ENCODE measurements around the gene SEC24A.
A peak's percentile ranks its signal among the peaks of the same experiment; 100 is the strongest.
"Not testable (repeated sequence)": the region's sequence is repeated elsewhere in the genome, so short reads cannot be mapped to it uniquely, and the experiment has no call there.

SEC24A gene

DNA sequence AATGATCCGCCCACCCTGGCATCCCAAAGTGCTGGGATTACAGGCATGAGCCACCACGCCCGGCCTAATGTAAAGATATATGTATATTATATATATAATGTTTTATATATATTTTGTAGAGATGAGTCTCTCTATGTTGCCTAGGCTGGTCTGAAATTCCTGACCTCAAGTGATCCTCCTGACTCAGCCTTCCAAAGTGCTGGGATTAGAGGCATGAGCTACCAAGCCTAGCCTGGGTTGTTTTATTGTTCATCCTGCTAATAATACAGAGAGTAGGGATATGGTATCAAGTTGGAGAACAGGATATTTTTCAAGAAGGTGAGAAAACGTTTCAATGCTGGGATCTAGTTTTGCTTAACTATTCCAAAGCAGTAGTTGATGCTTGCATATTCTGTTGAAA lies 2.9 kb downstream of the SEC24A start:
- DNase-seq = no peak

DNA sequence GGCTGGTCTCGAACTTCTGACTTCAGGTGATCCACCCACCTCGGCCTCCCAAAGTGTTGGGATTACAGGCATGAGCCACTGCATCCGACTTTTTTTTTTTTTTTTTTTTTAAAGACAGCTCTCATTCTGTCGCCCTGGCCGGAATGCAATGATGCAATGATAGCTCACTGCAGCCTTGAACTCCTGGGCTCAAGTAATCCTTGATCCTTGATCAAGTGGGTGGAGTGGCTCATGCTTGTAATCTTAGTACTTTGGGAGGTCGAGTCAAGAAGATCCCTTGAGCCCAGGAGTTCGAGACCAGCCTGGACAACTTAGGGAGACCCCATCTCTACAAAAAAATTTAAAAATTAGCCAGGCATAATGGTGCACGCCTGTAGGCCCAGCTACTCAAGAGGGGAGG lies 8.1 kb downstream of the SEC24A start:
- DNase-seq = no peak

DNA sequence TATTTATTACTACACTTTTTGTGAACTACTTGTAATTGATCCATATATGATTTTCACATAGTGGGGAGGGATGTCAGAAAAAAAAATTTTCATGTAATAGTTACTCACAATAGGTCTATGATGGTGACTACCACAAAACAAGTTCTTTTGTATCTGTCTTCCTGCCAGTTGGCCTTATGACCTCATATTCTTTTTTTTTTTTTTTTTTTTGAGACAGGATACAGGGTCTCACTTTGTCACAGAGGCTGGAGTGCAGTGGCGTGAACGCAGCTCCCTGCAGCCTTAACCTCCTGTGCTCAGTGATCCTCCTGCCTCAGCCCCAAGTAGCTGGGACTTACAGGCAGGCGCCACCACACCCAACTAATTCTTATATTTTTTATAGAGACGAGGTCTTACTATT lies 10.9 kb downstream of the SEC24A start:
- no peak for DNase-seq

DNA sequence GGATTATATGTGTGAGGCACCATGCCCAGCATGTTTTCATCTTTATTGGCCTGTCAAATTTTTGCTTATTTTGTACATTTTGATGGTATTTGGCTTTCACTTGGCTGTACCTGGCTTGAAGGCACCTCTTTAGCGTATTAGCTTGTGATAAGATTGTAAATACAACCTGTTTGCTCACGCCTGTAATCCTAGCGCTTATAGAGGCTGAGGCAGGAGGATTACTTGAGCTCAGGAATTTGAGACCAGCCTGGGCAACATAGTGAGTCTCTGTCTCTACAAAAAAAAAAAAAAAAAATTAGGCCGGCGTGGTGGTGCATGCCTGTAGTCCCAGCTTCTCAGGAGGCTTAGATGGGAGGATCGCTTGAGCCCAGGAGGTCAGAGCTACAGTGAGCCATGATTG lies 11.3 kb downstream of the SEC24A start:
- DNase-seq = no peak

DNA sequence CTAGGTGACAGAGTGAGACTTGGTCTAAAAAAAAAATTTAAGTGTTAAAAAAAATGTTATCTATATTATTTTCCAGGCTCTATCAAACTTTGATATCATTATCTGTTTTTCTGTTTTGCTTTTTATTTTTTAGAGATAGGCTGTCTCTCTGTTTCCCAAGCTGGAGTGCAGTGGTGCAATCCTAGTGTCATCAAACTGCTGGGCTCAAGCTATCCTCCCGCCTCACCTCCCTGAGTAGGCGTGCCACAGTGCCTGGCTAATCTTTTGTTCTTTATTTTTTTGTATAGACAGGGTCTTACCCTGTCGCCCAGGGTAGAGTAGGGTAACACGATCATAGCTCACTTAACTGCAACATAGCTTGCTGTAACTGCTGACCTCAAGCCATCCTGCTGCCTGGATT lies 14.4 kb downstream of the SEC24A start:
- DNase-seq = no peak

DNA sequence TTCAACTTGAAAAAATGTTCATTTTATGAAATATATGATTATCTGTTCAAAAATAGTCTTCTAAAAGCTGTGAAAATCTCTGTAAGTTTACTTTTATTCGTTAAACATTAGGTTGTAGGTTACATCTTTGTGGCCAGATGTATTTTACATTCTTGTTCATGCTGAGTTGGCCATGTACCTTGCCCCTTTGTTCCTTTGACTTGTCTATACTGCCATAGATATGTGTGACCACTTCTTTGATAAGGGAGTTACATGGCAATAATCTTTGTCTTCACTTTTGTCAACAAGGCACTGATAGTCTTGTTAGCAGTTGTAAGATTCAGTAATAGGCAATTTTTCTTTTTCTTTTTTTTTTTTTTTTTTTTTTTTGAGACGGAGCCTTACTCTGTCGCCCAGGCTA lies 15.9 kb downstream of the SEC24A start:
- DNase-seq = no peak

DNA sequence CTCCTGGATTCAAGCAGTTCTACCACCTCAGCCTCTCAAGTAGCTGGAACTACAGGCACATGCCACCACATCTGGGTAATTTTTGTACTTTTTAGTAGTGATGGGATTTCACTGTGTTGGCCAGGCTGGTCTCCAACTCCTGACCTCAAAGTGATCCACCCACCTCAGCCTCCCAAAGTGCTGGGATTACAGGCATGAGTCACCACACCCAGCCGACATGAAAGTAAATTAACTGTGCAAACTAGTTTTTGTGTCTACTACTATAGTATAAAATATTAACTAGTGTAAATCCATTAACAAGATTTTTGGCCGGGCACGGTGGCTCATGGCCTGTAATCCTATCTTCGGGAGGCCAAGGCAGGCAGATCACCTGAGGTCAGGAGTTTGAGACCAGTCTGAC lies 25.0 kb downstream of the SEC24A start:
- DNase-seq = not testable (repeated sequence)

DNA sequence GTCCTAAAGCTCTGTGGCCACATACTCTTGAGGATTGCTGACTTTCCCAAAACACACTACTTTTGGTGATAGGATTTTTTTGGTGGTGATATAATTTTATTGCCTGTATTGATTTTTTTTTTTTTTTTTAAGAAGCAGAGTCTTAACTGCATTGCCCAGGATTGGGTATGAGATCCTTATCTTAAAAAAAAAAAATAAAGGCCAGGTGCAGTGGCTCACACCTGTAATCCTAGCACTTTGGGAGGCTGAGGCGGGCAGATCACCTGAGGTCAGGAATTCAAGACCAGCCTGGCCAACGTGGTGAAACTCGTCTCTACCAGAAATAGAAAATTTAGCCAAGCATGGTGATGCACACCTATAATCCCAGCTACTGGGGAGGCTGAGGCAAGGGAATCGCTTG lies 28.8 kb downstream of the SEC24A start:
- not testable (repeated sequence) for DNase-seq

DNA sequence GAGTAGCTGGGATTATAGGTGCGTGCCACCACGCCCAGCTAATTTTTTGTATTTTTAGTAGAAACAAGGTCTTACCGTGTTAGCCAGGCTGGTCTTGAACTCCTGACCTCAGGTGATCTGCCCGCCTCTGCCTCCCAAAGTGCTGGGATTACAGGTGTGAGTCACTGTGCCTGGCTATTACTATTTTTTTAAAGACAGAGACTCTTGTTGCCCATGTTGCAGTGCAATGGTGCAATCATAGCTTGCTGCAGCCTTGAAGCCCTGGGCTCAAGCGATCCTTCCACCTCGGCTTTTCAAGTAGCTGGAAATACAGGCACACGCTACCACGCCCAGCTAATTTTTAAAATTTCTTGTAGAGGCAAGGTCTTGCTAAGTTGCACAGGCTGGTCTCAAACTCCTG lies 41.6 kb downstream of the SEC24A start:
- DNase-seq = not testable (repeated sequence)

DNA sequence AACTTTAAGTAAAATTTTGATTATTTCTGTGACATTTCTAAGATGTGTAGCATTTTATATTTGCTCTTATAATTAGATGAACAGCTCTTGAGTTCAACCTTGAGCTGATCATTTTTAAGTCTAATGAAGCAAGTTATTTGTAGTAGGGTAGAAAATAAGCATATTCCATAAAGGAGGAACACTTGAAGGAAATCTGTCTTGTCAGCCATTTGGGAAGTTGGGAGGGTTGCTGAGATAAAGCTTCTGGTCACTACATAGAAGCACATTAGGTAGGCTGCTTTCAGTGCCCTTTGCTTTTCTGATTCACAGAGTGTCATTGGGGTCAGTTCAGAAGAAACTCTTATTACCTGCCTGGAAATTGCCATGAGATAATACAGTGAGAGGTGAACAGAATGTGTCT lies 44.1 kb downstream of the SEC24A start:
- no peak for DNase-seq

DNA sequence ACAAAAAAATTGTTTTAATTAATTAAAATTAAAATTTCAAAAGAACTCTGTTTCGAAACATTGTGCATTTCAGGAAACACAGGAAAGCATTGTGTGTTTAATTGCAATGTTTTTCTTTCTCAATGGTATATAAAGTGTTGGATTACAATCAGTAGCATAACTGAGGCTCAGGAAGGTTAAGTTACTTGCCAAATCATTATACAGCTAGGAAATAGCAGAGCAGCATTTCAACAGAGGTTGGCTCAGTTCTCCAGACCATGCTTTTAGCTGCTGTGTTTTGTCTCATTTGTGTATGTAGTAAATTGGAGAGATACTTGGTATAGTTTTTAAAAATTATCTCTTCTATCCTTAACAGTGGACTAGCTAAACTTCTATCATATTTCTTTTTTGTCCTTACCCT lies 59.7 kb downstream of the SEC24A start:
- no peak for DNase-seq

DNA sequence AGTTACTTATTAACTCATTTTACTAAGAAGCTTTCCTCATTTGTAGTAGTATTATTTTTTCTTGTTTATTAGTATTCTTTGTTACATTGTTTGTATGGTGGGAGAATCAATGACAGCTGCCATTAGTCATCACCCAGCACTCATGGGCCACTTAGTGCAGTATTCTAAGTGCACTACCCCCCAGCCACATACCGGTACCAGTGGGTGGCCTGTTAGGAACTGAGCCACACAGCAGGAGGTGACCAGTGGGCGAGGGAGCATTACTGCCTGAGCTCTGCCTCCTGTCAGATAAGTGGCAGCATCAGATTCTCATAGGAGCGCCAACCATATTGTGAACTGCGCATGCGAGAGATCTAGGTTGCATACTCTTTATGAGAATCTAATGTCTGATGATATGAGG lies 65.5 kb downstream of the SEC24A start:
- DNase-seq = no peak

DNA sequence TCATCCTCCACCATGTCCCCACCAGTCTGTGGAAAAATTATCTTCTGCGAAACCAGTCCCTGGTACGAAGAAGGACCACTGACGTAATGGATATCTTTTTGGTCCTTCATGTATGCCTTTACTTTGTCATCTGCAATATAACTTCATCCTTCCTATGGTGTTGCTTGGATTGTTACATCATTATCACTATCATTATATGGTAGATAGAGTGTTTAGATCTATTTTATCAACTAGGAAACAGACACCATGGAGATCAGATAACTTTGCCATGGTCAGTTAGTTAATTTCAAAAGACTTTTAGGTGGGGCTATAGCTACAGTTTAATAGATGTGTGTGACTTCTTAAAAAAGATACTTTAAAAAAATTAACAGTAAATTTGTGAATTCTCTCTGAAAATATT lies 66.0 kb downstream of the SEC24A start:
- DNase-seq = no peak

DNA sequence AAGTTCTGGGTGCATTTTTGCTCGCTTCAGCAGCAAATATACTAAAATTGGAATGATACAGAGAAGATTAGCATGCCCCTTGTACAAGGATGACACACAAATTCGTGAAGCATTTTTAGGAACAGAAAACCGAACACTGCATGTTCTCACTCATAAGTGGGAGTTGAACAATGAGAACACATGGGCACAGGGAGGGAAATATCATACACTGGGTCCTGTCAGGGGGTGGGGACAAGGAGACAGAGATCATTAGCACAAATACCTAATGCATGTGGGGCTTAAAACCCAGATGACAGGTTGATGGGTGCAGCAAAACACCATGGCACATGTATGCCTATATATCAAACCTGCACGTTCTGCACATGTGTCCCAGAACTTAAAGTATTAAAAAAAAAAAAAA lies 66.9 kb downstream of the SEC24A start:
- not testable (repeated sequence) for DNase-seq

DNA sequence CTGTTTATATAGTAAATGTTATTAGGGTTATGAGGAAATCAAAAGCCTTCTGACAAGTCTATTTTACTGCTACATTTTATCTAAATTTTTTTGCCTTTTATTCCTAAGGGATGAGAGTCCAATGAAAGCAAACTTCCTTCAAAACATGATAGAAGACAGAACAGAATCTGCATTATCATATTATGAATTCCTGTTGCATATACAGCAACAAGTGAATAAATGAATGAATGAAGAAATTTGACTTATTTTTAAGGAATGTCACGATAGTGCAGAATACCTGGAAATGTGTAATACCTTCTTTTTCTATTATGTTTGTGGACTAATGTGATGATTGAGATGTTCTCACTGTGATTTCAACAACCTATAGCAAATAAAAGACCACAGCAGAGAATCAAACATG lies 76.3 kb downstream of the SEC24A start:
- no peak for DNase-seq

DNA sequence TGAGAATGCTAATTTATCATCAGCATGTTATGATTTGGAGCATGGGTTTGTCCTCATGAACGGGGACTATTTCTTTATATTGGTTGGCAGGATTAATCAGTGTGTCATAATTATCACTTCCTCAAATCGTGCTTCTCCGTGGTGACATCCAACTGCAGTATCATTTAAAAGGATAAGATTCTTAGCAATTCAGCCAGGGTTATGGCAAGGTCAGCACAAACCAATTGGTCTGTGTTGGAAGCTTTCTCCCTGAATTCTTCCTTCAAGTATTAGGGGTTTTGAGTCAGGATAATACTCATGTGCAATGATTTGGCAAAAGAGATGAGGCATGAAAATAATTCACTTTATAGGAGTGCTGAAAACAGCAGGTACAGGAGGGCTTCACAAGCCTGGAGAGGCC lies 84.2 kb downstream of the SEC24A start:
- DNase-seq = no peak

DNA sequence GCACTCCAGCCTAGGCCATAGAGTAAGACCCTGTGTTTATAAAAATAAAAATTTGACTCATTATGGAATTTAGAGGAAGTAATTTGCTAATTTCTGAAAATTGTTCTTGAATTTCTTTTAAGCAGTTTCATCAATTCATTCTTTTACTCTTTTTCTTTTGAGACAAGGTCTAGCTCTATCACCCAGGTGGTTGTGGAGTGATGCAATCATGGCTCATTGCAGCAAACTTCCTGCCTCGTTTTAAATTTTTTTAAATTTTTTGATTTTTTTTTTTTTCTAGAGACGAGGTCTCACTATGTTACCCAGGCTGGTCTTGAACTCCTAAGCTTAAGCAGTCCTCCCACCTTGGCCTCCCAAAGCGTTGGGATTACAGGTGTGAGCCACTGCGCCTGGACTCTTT lies 86.7 kb downstream of the SEC24A start:
- DNase-seq = peak; percentile 24

DNA sequence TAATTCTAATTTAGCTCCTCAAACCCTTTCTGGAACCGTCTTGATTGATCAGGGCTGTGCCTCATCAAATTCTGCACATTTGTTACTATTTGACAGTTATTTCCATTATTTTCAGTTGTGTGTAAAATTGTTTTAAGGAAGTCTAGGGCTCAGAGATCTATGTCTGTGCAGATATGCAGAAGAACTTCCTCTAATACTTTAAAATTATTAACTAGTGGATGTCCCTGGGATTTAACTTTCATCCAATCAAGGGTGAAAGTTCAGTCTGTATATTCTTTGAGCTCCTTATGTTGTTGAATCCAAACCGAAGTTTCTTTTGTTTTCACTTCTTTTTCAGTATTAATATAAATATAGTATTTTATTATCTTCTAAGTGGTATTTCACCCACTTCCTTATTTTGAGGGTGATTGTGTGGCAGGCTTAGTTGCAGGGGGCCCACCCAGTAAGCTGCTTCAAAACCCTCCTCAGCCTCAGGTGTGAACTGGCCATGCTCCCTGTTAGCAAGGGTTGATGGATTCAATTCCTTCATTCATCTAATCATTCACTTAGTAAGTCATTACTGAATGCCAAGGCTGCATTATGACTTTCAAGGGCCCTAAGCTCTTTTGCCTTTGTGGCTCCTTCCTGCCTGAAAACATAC lies 87.7 kb downstream of the SEC24A start:
- DNase-seq = no peak

DNA sequence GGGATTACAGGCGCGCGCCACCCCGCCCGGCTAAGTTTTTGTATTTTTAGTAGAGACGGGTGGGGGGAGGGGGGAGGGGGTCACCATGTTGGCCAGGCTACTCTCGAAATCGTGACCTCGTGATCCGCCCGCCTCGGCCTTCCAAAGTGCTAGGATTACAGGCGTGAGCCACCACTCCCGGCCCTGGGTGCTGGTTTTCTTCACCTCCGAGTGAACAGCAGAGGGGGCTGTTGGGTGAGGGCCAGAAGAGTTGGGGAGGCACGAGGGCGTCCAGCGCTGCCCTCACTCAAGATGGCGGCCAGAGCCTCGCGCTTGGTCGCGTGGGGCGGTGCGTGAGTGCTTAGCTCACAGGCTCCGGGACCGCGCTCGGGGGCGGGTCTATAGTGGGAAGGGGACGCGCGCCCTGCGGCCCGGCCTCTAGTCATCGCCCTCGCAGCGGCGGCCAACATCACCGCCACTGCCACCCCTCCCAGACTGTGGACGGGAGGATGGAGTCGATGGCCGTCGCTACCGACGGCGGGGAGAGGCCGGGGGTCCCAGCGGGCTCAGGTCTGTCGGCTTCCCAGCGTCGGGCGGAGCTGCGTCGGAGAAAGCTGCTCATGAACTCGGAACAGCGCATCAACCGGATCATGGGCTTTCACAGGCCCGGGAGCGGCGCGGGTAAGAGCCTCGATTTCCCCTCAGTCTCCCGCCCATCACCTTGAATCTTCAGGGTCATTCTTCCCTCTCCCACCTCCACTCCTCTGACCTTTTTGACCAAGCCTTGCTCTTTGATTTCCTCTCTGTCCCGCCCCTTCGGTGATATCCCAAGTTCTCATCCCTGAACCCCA lies 89.8 kb downstream of the SEC24A start, which contains the start of gene CAMLG:
TSS of gene CAMLG (plus strand) at position 416 of the 830 bp plus-strand sequence. CDS start at position 489, 73 bp downstream.
- peak; percentile 96 for DNase-seq

DNA sequence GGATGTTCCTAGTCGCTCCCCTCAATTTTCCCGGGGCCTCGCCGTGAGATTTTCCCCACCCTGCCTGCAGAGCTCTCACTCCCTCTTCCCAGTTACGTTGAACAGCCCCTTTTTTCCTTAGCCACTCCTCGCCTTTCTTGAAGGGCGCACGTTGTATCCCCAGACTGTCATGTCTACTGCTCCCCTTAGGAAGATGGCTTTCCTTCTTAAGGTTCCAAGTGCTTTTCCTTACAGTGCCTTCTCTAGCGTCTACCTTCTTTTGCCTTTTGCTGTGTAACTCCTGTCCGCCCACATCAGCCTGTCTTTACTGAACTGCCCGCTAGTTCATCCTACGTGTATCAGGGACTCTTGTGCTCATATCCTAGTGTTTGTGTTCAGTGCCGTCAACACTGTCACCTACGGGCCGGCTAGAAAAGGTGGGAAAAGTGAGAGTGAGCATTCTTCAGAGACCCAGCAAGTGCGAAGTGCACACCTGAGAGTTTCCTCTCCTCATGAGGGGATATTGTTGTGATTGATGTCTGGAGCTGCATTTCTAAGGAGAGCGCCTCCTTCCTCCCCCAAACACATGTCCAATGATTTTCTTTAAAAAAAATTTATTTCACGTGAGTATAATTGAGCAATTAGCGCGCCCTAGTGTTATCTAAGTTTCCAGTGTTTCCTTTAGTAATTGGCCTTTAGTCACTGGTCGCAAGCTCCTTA lies 90.5 kb downstream of the SEC24A start:
- no peak for DNase-seq

DNA sequence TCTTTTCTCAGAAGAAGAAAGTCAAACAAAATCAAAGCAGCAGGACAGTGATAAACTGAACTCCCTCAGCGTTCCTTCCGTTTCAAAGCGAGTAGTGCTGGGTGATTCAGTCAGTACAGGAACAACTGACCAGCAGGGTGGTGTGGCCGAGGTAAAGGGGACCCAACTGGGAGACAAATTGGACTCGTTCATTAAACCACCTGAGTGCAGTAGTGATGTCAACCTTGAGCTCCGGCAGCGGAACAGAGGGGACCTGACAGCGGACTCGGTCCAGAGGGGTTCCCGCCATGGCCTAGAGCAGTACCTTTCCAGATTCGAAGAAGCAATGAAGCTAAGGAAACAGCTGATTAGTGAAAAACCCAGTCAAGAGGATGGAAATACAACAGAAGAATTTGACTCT lies 92.5 kb downstream of the SEC24A start:
- DNase-seq = no peak

DNA sequence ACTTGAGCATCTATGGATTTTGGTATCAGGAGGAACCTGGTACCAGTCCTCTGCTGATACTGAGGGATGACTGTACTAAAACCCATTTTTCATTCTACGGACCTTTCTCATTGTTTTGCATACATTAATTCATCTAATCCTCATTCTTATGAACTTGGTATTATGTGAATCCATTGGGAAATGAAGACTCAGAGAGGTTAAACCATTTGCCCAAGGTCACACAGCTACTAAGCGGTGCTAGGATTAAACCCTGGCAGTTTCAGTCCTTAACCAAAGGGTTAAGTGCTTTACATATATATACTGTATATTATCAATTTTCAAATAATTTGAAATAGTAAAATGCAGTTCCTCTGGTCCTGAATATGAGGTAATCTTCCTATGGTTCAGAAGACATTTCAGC lies 93.5 kb downstream of the SEC24A start:
- no peak for DNase-seq

DNA sequence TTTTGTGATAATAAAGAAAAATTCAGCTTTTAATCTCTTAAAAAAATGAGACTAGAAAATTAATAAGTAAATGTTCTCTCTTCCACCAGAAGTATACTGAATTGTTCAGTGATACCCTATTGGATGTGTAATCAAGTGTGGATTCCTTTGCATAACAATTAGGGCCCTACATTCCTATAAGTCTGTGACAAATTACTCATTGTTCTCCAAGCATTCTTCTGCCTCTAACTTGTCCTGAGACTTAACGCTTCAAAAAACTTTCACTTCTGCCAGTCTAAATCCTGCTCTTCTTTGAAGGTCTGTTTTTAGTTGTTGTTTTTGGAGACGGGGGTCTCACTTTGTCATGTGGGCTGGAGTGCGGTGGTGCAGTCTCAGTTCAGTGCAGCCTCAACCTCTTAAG lies 100.8 kb downstream of the SEC24A start:
- DNase-seq = no peak

DNA sequence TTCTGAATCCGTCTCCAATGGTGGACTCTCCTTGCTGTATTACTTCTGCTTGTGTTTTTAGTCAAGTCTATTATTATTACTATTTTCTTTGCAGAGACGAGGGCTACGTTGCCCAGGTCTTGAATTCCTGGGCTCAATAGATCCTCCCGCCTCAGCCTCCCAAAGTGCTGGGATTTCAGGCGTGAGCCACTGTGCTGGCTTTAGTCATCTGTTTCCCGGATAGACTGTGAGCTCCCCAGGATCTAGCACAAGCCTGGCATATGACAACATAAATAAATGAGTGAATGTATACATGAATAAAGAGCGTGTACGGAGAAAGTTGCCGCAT lies 109.6 kb downstream of the SEC24A start:
- DNase-seq = no peak
